ENCODE data around the gene ERICH2. TPM values are rescaled to one million over a fixed set of nuclear protein-coding genes. Genes with fewer than 3 reads are reported as not detected.
"Not testable (repeated sequence)": the region's sequence is repeated elsewhere in the genome, so short reads cannot be mapped to it uniquely, and the experiment has no call there.

Gene ERICH2, protein sequence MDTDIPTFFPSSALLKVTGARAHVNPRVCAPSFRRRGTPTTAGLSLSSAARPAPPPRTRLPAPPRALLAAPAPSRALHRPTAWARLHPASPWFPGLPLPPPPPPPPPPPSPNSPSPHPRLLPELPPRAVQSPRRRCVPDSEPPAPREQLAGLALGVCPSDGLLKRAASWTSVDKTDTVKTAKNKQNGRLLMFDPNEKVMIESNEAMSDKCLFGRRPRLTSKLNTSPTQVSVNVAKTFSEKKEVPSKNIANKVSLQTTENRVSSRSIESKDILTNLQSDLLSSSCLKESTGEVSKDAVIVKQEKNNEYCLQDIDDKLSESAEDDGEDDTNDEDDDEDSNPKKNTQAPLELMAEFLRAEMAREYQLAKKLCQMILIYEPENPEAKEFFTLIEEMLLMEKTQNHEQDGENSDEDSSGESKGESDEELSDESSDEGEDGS
- not detected for total RNA-seq

DNA sequence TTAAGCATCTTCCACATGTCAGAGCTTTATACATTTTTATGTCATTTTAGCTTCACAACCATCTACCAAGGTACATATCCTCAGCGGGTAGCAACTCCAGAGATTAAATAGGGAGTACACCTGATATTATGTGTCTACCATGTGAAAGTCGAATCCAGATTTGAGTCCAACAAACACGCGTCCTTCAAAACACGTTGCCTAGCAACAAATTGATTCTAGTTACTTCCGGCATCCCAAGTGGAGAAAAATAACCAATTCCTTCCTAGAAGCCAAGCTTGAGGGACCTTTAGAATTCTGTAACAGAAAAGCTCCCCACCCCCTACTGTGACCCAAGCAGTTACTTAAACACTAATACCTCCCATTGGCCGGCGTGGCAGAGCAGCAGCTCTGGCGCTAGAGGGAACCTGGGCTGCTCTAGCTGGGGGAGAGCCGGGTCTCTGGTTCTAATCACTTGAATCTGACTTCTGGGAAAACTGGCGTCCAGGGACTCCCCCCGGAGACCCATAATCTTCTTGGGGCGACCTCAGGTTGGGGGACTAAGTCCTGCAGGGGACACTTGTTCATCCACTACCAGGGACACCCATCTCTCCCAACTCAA is at the start of gene ERICH2:
Gene ERICH2 (plus strand): TSS at position 371 of the 598 bp plus-strand sequence. CDS start 304 bp downstream, outside the sequence.
- H3K4me3 ChIP-seq (ENCODE audit: low read length) = peak within 1 kb of the TSS; percentile 45
- H3K9me3 ChIP-seq (ENCODE audit: low read depth, low read length) = no peaks in the 10 kb centered on the region
- H3K27me3 ChIP-seq (ENCODE audit: insufficient read depth, low read length) = peaks cover 49% of the 10 kb centered on the region
- H3K4me1 ChIP-seq (ENCODE audit: insufficient read depth, low read length) = peaks cover 13% of the 10 kb centered on the region

DNA sequence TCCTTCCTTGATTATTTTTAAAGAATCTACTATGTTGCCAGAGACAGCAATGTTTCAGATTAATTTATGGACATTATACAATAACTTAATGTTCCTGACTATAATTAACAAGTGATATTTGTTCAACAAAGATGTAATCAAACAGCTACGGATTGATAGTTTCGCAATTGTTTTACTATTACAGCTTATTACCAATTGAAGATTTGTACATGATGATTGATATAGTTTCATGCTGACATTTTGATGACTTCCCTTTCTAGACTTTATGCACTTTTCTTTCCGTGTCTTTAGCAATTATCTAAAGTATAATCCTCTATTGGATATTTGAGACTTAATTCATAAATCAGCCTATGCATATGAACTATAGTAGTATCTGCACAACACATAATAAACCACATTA is 48.5 kb upstream of the ERICH2 start:
- H3K4me3 ChIP-seq (ENCODE audit: low read length) = no peak overlapping the region
- H3K4me1 ChIP-seq (ENCODE audit: insufficient read depth, low read length) = peaks cover 9% of the 10 kb centered on the region
- peaks cover 82% of the 10 kb centered on the region for H3K27me3 ChIP-seq (ENCODE audit: insufficient read depth, low read length)
- no peaks in the 10 kb centered on the region for H3K9me3 ChIP-seq (ENCODE audit: low read depth, low read length)

DNA sequence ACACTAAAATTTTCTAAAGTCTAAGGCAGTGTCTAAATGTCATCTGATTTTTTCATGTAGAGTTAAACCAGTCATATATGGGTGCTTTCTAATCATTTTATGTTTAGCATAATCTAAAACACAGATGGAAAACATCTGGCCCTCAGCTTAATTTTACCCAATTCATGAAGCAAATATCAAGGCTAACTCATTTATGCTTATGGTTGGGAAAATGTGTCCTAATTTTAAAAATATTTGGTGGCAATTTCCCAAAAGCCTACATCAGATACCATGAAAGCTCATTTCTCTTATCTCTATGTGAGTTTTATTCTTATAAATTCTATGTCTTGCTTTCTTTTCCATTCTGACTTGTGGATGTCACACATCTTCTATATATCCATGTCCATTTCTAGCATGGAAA is 47.9 kb upstream of the ERICH2 start:
- no peak overlapping the region for H3K4me3 ChIP-seq (ENCODE audit: low read length)
- no peaks in the 10 kb centered on the region for H3K9me3 ChIP-seq (ENCODE audit: low read depth, low read length)
- H3K27me3 ChIP-seq (ENCODE audit: insufficient read depth, low read length) = peaks cover 76% of the 10 kb centered on the region
- peaks cover 2% of the 10 kb centered on the region for H3K4me1 ChIP-seq (ENCODE audit: insufficient read depth, low read length)

DNA sequence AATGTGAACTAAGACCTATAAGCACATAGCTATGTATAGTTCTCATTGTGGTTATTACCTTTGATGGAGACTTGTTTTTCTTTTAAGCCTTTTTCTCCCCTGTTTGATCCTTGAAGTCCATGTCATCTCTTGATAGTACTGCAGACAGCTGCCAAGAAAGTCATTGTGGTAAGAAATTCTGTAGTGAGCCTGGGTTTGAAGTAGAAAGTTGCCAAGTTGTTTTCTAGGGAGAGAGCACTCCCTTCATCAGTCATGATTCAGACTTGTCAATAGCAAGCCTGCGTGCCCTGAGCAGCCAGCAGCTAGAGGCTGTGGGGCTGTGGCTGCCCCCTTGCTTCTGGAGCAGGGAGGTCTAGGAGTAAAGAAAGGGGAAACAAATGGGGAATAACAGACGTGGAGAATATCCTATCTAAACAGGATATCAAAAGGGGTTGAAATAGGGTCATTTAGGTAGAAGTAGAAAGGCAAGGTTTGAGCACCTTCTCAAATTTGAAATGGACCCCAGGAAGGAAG is 46.7 kb upstream of the ERICH2 start:
- Histone ChIP-seq H3K4me1 (ENCODE audit: insufficient read depth, low read length) (no peaks in the 10 kb centered on the region), H3K27me3 (ENCODE audit: insufficient read depth, low read length) (peaks cover 69% of the 10 kb centered on the region), H3K4me3 (ENCODE audit: low read length) (no peak overlapping the region), H3K9me3 (ENCODE audit: low read depth, low read length) (no peaks in the 10 kb centered on the region)

DNA sequence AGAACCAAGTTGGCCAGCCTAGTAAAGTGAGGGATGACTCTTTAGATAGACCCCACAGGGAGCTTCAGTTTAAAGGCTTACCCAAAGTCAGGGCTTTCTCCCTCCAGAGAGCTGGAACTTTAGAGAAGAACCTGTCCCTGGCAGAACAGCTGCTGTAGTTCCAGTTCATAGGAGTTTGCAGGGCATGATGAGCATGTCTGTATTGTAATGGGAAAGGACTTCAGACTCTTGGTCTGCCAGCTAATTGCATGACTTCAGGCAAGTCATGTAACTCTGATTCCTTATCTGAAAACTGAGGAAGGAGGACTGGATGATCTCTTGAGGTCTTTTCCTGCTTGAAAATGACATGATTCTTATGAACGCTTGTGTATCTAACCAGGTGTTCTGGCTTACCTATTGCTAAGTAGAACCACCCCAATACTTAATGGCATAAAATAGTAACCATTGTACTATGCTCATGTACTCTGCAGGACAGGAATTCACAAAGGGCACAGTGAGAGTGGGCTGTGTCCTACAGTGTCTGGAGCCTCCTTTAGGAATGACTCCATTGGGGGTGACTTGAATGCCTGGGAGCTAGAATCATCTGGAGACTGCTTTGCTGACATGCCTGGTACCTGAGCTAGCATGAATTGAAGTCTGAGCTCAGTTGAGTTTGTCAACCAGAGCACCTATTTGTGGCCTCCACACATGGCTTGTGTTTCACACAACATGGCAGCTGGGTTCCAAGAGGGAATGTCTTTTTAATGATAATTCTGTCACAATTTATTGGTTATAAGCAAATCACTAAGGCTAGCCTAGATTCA is 36.2 kb upstream of the ERICH2 start:
- H3K4me3 ChIP-seq (ENCODE audit: low read length) = no peak overlapping the region
- no peaks in the 10 kb centered on the region for H3K4me1 ChIP-seq (ENCODE audit: insufficient read depth, low read length)
- no peaks in the 10 kb centered on the region for H3K9me3 ChIP-seq (ENCODE audit: low read depth, low read length)
- H3K27me3 ChIP-seq (ENCODE audit: insufficient read depth, low read length) = peaks cover 15% of the 10 kb centered on the region

DNA sequence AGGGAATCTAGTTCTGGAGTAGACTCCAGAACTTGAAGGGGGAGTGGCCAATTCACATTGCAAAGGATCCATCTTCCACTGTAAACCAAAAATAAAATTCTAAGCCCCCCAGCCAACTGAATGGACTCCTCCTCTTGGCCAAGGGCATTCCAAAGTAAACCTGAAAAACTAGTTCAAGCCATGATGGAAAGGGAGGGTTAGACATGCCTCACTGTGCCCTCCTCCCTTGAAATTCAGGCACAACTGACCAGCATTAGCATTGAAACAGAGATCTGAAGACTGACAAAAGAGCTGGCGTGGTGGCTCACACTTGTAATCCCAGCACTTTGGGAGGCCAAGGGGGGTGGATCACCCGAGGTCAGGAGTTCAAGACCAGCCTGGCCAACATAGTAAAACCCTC is 35.6 kb upstream of the ERICH2 start:
- H3K4me3 ChIP-seq (ENCODE audit: low read length); H3K9me3 ChIP-seq (ENCODE audit: low read depth, low read length); H3K4me1 ChIP-seq (ENCODE audit: insufficient read depth, low read length): not testable (repeated sequence)
- peaks cover 11% of the 10 kb centered on the region for H3K27me3 ChIP-seq (ENCODE audit: insufficient read depth, low read length)

DNA sequence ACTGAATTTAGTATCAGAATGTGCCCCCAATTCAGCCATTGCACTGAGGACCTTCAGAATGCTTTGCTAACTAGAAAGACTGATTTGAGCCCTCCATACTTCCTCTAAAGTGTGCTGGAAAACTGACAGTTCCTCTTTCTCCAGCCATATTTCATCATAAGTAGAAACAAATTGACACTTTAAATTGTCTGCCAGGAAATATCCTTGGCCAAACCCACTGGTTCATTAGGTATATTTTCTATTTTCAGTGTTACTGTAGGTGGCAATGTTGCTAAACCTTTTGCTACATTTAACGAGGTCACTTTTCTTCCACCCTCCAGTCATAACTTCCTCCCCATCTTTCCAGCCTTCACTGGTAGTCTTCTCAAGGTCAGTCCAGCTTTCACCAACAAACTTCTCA is 33.5 kb upstream of the ERICH2 start:
- Histone ChIP-seq H3K9me3 (ENCODE audit: low read depth, low read length) (no peaks in the 10 kb centered on the region), H3K4me3 (ENCODE audit: low read length) (no peak overlapping the region), H3K4me1 (ENCODE audit: insufficient read depth, low read length) (no peaks in the 10 kb centered on the region), H3K27me3 (ENCODE audit: insufficient read depth, low read length) (peaks cover 12% of the 10 kb centered on the region)

DNA sequence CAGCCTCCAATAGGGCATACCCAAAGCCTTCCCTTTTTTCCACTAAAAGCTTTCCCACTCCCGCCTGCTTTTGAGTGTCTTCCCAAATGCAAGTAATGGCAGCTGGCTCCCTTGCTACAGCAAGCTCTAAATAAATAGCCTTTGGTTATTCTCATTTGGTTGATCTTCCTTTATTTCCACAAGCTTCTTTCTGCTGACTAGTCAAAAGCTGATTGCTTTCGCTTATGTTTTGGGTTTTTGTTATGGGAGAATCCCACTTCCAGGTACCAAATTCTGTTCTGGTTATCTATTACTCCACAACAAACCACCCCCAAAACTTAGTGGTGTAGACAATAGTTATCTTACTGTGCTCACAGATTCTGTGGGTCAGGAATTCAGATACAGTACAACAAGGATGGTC is 32.8 kb upstream of the ERICH2 start:
- no peaks in the 10 kb centered on the region for H3K4me1 ChIP-seq (ENCODE audit: insufficient read depth, low read length)
- no peaks in the 10 kb centered on the region for H3K9me3 ChIP-seq (ENCODE audit: low read depth, low read length)
- no peak overlapping the region for H3K4me3 ChIP-seq (ENCODE audit: low read length)
- H3K27me3 ChIP-seq (ENCODE audit: insufficient read depth, low read length) = peaks cover 12% of the 10 kb centered on the region

DNA sequence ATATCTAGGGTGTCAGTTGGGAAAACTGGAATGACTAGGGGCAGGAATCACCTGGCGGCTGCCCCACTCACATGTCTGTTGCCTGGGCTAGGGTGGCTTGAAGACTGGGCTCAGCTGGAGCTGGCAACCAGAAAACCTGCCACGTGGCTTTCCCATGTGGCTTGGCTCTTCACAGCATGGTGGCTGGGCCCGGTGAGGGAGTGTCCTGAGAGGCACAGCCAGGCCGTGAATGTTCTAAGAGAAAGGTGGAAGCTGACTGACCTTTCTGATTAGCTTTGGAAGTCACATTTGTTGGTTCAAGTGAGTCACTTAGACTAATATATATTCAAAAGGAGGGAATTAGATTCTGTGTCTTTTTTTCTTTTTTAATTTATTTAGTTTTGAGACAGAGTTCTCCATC is 32.4 kb upstream of the ERICH2 start:
- Histone ChIP-seq H3K4me1 (ENCODE audit: insufficient read depth, low read length) (no peaks in the 10 kb centered on the region), H3K9me3 (ENCODE audit: low read depth, low read length) (no peaks in the 10 kb centered on the region), H3K4me3 (ENCODE audit: low read length) (no peak overlapping the region), H3K27me3 (ENCODE audit: insufficient read depth, low read length) (peaks cover 12% of the 10 kb centered on the region)

DNA sequence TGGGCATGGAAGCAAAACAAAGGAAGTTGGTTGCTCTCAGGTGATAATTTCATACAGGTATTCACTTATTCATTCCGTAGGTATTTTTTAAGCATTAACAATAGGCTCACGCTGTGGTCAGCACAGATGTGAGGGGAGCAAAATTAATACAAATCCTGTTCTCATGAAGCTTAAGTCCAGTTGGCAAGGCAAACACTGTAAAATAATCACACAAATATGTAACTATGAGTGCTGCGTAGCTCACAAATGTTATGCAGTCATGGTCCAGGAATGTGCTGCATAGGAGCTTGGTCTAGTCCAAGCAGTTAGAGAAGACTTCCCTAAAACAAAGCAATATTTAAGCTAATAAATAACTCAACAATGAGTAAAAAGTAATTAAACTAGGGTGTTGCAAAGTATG is 31.1 kb upstream of the ERICH2 start:
- H3K4me3 ChIP-seq (ENCODE audit: low read length) = no peak overlapping the region
- no peaks in the 10 kb centered on the region for H3K9me3 ChIP-seq (ENCODE audit: low read depth, low read length)
- H3K27me3 ChIP-seq (ENCODE audit: insufficient read depth, low read length) = peaks cover 12% of the 10 kb centered on the region
- no peaks in the 10 kb centered on the region for H3K4me1 ChIP-seq (ENCODE audit: insufficient read depth, low read length)

DNA sequence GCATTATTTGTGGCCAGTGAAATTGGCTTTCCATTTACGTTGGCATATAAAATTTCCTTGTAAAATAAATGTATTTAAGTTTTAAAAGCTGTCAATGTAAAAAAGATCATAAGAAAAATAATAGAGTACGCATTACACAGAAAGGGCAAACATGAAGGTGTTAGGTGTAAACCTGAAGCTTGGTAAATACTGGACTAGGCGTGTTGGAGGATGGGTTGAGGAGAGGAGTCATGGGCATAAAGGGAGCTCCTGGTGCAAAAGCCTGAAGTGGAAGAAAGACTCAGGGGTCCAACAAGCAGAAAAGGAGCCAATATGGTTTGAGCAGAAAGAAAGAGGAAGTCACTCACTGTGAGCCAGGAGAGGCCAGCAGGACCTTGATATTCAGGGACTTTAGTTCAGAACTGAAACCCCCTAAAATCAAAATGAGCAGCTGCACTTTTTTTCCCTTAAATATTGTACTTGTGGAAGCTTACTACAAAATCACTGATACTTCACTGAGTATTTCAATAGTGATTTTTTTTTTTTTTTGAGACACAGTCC is 30.6 kb upstream of the ERICH2 start:
- Histone ChIP-seq H3K4me3 (ENCODE audit: low read length) (no peak overlapping the region), H3K4me1 (ENCODE audit: insufficient read depth, low read length) (no peaks in the 10 kb centered on the region), H3K27me3 (ENCODE audit: insufficient read depth, low read length) (peaks cover 12% of the 10 kb centered on the region)

DNA sequence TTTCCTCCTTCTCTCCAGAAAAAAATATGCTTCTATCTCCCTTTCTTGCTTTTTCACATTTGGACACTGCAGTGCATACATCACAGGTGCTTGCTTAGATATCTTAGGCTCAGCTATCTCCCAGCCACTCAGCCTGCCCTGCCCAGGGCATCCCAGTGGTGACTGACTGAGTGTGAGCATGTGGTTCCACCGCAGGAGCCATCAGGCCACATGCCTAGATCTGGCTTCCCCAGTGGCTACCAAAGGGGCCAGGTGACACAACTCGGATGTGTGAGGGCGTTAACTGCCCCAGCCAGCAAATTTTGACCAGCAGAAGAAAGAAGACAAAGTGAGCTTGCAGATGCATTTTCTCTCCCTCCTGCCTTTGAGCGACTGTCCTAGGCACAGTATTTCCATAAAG is 29.5 kb upstream of the ERICH2 start:
- Histone ChIP-seq H3K4me3 (ENCODE audit: low read length) (no peak overlapping the region), H3K9me3 (ENCODE audit: low read depth, low read length) (no peaks in the 10 kb centered on the region), H3K4me1 (ENCODE audit: insufficient read depth, low read length) (no peaks in the 10 kb centered on the region), H3K27me3 (ENCODE audit: insufficient read depth, low read length) (peaks cover 14% of the 10 kb centered on the region)

More for the DNA sequence above, 30.6 kb upstream of the ERICH2 start:
- no peaks in the 10 kb centered on the region for H3K9me3 ChIP-seq (ENCODE audit: low read depth, low read length)

DNA sequence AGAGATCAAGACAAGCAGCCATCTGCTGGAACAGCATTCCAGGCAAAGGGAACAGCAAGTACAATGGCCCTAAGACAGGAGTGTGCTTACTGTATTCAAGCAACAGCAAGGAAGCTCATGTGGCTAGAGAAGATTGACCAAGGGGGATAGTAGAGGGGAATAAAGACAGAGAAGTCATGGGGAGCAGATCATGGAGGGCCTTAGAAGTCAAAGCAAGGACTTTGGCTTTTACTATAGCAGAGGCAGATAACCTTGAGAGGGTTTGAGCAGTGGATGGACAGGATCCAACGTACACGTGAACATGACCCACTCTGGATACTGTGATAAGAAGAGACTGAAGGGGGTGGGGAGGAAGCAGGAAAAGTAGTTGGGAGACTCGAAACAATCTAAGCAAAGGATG is 28.2 kb upstream of the ERICH2 start:
- H3K4me3 ChIP-seq (ENCODE audit: low read length) = no peak overlapping the region
- peaks cover 14% of the 10 kb centered on the region for H3K27me3 ChIP-seq (ENCODE audit: insufficient read depth, low read length)
- H3K9me3 ChIP-seq (ENCODE audit: low read depth, low read length) = no peaks in the 10 kb centered on the region
- H3K4me1 ChIP-seq (ENCODE audit: insufficient read depth, low read length) = no peaks in the 10 kb centered on the region

DNA sequence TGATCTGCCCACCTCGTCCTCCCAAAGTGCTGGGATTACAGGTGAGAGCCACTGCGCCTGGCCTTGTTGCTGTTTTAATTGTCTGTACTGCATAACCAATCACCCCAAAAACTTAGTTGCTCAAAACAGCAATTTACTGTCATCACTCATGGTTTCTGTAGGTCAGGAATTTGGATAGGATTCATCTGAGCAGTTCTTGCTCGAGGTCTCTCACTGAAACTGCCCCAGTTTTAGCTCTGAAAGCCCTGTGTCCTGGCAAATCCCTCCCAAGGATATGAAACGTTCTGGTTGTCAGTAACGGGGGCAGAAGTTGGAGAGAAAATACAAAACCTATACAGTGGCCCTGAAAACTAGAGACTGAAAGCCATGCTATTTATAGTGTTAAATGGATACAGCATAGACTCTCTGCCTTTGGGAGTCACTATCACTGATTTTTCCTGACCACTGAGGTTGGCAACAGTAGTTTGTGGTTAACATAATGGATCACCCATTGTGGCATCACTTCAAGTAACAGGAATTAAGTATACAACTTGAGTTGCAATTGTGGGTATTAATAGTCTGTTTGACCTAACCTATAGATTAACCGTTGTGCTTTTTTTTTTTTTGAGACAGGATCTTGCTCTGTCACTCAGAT is 27.2 kb upstream of the ERICH2 start:
- Histone ChIP-seq H3K27me3 (ENCODE audit: insufficient read depth, low read length) (peaks cover 24% of the 10 kb centered on the region), H3K9me3 (ENCODE audit: low read depth, low read length) (no peaks in the 10 kb centered on the region), H3K4me3 (ENCODE audit: low read length) (no peak overlapping the region), H3K4me1 (ENCODE audit: insufficient read depth, low read length) (no peaks in the 10 kb centered on the region)
